NB4 (cell line): ENCODE data around the gene SEZ6.

ENCODE experiments used
- CTCF ChIP-seq: IDR thresholded peaks from one replicate; pipeline ENCODE4 v1.5.1; 2012; ENCODE audit warnings: low read depth, low read length
- MAX ChIP-seq: IDR thresholded peaks from 2 replicates; pipeline ENCODE4 v1.6.1; 2011; ENCODE audit warnings: low read depth, low read length
- MYC ChIP-seq: IDR thresholded peaks from 2 replicates; pipeline ENCODE4 v1.6.1; 2011; ENCODE audit warnings: low read depth, low read length
- POLR2A ChIP-seq: IDR thresholded peaks from 2 replicates; pipeline ENCODE4 v1.6.1; 2011; ENCODE audit warnings: mild to moderate bottlenecking; ENCODE audit not compliant: insufficient read length; ENCODE audit errors: extremely low read depth

DNA sequence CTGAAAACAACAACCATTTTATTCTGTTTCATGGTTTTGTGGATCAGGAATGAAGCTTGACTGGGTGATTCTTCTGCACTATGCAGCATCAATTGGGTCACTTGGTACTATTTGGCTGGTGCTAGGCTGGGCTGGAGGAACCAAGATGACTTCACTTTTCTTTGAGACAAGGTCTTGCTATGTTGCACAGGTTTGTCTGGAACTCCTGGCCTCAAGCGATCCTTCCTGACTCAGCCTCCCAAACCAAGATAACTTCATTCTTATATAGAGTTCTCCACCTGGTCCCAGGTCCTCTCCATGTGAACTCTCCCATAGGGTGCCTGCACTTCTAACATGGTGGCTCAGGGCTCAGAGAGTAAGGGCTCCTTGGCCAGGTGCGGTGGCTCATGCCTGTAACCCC is 35.3 kb upstream of the SEZ6 start:
- TF ChIP-seq CTCF (no peak), POLR2A (no peak), MAX (no peak), MYC (no peak)
